Type B pancreatic cell (in vitro differentiated cells): ENCODE measurements around the gene TRIM67. TPM values are rescaled to one million over a fixed set of nuclear protein-coding genes. Genes with fewer than 3 reads are reported as not detected.

Experiments used
- DNase-seq: peaks from one replicate; pipeline ENCODE4 v3.0.0; 2021; ENCODE audit warnings: mixed read lengths; ENCODE audit not compliant: unreplicated experiment; ENCODE audit errors: extremely low spot score
- H3K27ac Mint-ChIP-seq: 2 replicates; pipeline ENCODE4 v1.8.0; 2021; ENCODE audit warnings: mild to moderate bottlenecking, mixed read lengths
- H3K27me3 Mint-ChIP-seq: 2 replicates; pipeline ENCODE4 v1.8.0; 2021; ENCODE audit warnings: mixed read lengths
- H3K36me3 Mint-ChIP-seq: 2 replicates; pipeline ENCODE4 v1.8.0; 2021; ENCODE audit warnings: mixed read lengths
- H3K4me1 Mint-ChIP-seq: one replicate; pipeline ENCODE4 v1.8.0; 2021; ENCODE audit warnings: mixed read lengths; ENCODE audit not compliant: unreplicated experiment
- H3K4me3 Mint-ChIP-seq: 2 replicates; pipeline ENCODE4 v1.8.0; 2021; ENCODE audit warnings: mild to moderate bottlenecking, mixed read lengths
- H3K9me3 Mint-ChIP-seq: 2 replicates; pipeline ENCODE4 v1.8.0; 2021; ENCODE audit warnings: mixed read lengths
- CTCF ChIP-seq: fragments of 200-600 bp; sonication (generic); conservative IDR thresholded peaks from 2 replicates; pipeline ENCODE4 v1.5.0; 2021; ENCODE audit warnings: antibody characterized with exemption, mild to moderate bottlenecking
- total RNA-seq: library from RNA; stranded (reverse); gene quantifications from 2 replicates; pipeline ENCODE4 v1.2.1, GENCODE V29; 2021; ENCODE audit warnings: low replicate concordance

TRIM67 gene
- total RNA-seq, 1 donor from 2014 or later, result 0.65 TPM

DNA sequence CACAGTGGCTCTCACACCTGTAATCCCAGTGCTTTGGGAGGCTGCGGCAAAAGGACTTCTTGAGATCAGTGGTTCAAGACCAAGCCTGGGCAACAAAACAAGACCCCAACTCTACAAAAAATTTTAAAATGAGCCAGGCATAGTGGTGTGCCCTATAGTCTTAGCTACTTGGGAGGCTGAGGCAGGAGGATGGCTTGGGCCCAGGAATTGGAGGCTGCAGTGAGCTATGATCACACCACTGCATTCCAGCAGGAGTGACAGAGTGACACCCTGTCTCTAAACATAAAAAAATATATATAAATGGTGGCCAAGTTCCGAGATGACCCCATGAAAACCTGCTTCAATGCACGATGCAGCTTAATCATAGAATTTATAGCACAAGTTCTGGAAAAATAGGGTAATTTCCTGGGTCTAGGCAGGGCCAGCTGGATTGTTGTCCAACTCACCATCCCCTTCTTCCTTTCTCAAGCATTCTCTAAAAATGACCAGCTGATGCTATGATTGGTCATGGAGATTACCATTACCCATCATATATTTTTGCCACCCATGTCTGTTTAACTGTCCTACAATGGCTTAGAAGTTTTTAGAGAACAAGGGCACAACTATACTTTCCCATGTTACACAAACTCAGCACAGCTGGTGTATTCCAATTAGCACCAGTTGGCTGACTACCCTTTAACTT is 73.8 kb downstream of the TRIM67 start:
- peaks cover 25% of the 10 kb centered on the region for H3K36me3 Mint-ChIP-seq
- TF ChIP-seq CTCF, result no peak
- H3K4me3 Mint-ChIP-seq, result no peak overlapping the region
- no peaks in the 10 kb centered on the region for H3K9me3 Mint-ChIP-seq
- H3K27ac Mint-ChIP-seq, result peak overlapping the region; percentile 7
- no peaks in the 10 kb centered on the region for H3K27me3 Mint-ChIP-seq
- DNase-seq, result no peak
- peaks cover 38% of the 10 kb centered on the region for H3K4me1 Mint-ChIP-seq

DNA sequence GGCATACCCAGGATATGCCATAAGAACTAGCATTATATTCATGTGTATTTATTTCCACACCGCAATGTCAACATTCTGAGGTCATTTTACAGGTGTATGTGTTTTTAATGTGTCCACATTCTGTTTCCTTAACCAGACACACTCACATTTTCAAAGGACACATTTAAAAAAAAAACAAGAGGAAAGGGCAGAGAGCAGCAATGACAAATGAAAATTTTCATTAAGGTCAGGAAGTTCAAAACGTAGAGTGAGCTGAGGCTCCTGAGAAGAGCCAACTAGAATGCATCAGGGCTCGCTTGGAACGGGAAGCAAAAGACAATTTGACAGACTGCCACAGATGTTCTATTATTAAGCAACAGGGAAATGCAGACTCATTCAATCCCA is 74.3 kb downstream of the TRIM67 start:
- Mint-ChIP-seq H3K36me3 (peaks cover 21% of the 10 kb centered on the region), H3K4me3 (no peak overlapping the region), H3K27me3 (no peaks in the 10 kb centered on the region), H3K4me1 (peaks cover 38% of the 10 kb centered on the region), H3K9me3 (no peaks in the 10 kb centered on the region), H3K27ac (peak overlapping the region; percentile 7)
- no peak for TF ChIP-seq CTCF
- no peak for DNase-seq

GRCh38 chr1:231236938-231237337 is 75.1 kb downstream of the TRIM67 start:
- Mint-ChIP-seq H3K27ac (no peak overlapping the region), H3K4me1 (peaks cover 41% of the 10 kb centered on the region), H3K4me3 (no peak overlapping the region), H3K36me3 (peaks cover 21% of the 10 kb centered on the region), H3K27me3 (no peaks in the 10 kb centered on the region), H3K9me3 (no peaks in the 10 kb centered on the region)
- no peak for TF ChIP-seq CTCF
- DNase-seq, result no peak

- DNase-seq, result no peak
- Mint-ChIP-seq H3K4me1 (peaks cover 53% of the 10 kb centered on the region), H3K4me3 (peak overlapping the region; percentile 47), H3K27me3 (no peaks in the 10 kb centered on the region), H3K36me3 (peaks cover 21% of the 10 kb centered on the region), H3K9me3 (no peaks in the 10 kb centered on the region), H3K27ac (no peak overlapping the region)
- TF ChIP-seq CTCF, result no peak
Observed at GRCh38 chr1:231238298-231238697, 76.4 kb downstream of the TRIM67 start.

GRCh38 chr1:231240531-231240882 is 78.6 kb downstream of the TRIM67 start:
- Mint-ChIP-seq H3K4me1 (peaks cover 47% of the 10 kb centered on the region), H3K27me3 (no peaks in the 10 kb centered on the region), H3K36me3 (peaks cover 16% of the 10 kb centered on the region), H3K27ac (peak overlapping the region; percentile 90), H3K4me3 (peak overlapping the region; percentile 95), H3K9me3 (no peaks in the 10 kb centered on the region)
- DNase-seq, result no peak
- TF ChIP-seq CTCF, result no peak
